Ovary (tissue), 9 donors: ENCODE results near the gene OXTR. TPM values are rescaled to one million over a fixed set of nuclear protein-coding genes. Genes with fewer than 3 reads are reported as not detected.

Experiments
- DNase-seq, 5 donors: peaks; one replicate each; pipeline ENCODE4 v3.0.0-alpha.2; 2019 to 2020
- H3K27ac ChIP-seq, 2 donors: fragments of 200-600 bp; one replicate each; pipeline versions ENCODE4 v1.5.1 to v1.8.0; 2019 to 2022
- H3K27me3 ChIP-seq: fragments of 200-600 bp; one replicate; pipeline ENCODE4 v1.8.0; 2022
- H3K36me3 ChIP-seq: fragments of 200-600 bp; sonication (generic); one replicate; pipeline ENCODE4 v1.5.1; 2019
- H3K4me1 ChIP-seq: one replicate; pipeline ENCODE4 v1.8.1; 2013; ENCODE audit warnings: mild to moderate bottlenecking, moderate library complexity; ENCODE audit not compliant: insufficient read depth
- H3K4me3 ChIP-seq: fragments of 200-600 bp; sonication (generic); one replicate; pipeline ENCODE4 v1.5.1; 2017
- H3K9me3 ChIP-seq, 2 donors: fragments of 200-600 bp in 1 of 2; sonication (generic) in 1 of 2; one replicate each; pipeline versions ENCODE4 v1.5.1 to v1.8.1; 2013 to 2019; ENCODE audit warnings: mild to moderate bottlenecking in 1 of 2, moderate library complexity in 1 of 2
- CTCF ChIP-seq, 3 donors: fragments of 450-650 bp in 2 of 3; fragments of 200-600 bp in 1 of 3; IDR thresholded peaks; one replicate each; pipeline versions ENCODE4 v1.5.1 to v1.8.0; 2016 to 2022; ENCODE audit warnings: antibody characterized with exemption in 3 of 3, mild to moderate bottlenecking in 1 of 3
- EP300 ChIP-seq: sonication (generic); formaldehyde crosslinking; IDR thresholded peaks from one replicate; pipeline ENCODE4 v1.6.1; 2017; ENCODE audit warnings: antibody characterized with exemption
- POLR2A ChIP-seq: fragments of 450-650 bp; IDR thresholded peaks from one replicate; pipeline ENCODE4 v1.6.1; 2017; ENCODE audit warnings: antibody characterized with exemption, mild to moderate bottlenecking, moderate library complexity
- WGBS, 3 donors: extraction: QIAGEN DNeasy Blood & Tissue Kit in 1 of 3; methylation state at CpG; one replicate each; pipeline versions ENCODE4 v1.1.5 to v1.1.7; 2013 to 2017; 5-methylcytosine and 5-hydroxymethylcytosine counted together
- intact Hi-C, 4 donors: fragments of 100-400 bp; cut with DNase I; formaldehyde crosslinking; loops; one replicate each; pipeline versions ENCODE4 v1.11.0 to v1.15.1; 2022 to 2023
- polyA plus RNA-seq, 2 donors: library from polyadenylated mRNA; stranded (reverse); fragments of 200-250 nt in 1 of 2; fragments of 350-450 nt in 1 of 2; fragmentation: Illumina TruSeq in 1 of 2; extraction: RNeasy Lipid Tissue Mini Kit (QIAGEN cat#74804) in 1 of 2; gene quantifications; one replicate each; pipeline ENCODE4 v1.2.3, GENCODE V29; 2013 to 2014
- total RNA-seq, 7 donors: library from RNA; depleted of rRNA in 2 of 7; stranded (reverse); fragments of >200 nt in 2 of 7; fragmentation: NEBNext Ultra II Directional in 3 of 7; extraction: Animal tissue kit (Norgen Biotek cat#: 25700) in 3 of 7; gene quantifications; one replicate each; pipeline versions ENCODE4 v1.1.0 to v1.2.4, GENCODE V29; 2016 to 2023
- donor health status: DM: no; HTN: no; CAD: no; lungs with moderate emphysema.
- donor health status: DM: no; HTN: no; CAD: no.
- donor health status: Bipolar disorder and iron deficiency.
- donor health status: DM: yes; HTN: yes; CAD: no.
- donor health status: DM: no; HTN: no; CAD: no.
- donor health status: DM: yes; HTN: yes; CAD: no.

The OXTR gene
- total and polyA plus RNA-seq, 9 donors = 0.27 to 14.9 (median 2.8) TPM

GRCh38 chr3:8739757-8740504, 29.5 kb downstream of the OXTR start:
- Histone ChIP-seq H3K9me3 (no peaks in the 10 kb centered on the region), H3K4me1 (peaks cover 7% of the 10 kb centered on the region), H3K36me3 (no peaks in the 10 kb centered on the region), H3K27me3 (no peaks in the 10 kb centered on the region), H3K27ac (no peak overlapping the region), H3K4me3 (no peak overlapping the region)
- TF ChIP-seq CTCF (IDR thresholded peaks at IDR 0.05) = no peak
- no peak for TF ChIP-seq POLR2A
- no peak for TF ChIP-seq EP300
- no peak for DNase-seq
- intact Hi-C loops = no loop called here
- 76 to 87% (median 85%) methylated on average over 5 of the region's 5 CpGs for WGBS, 3 donors

GRCh38 chr3:8738639-8739038, 30.8 kb downstream of the OXTR start:
- H3K27ac ChIP-seq = no peak overlapping the region
- no peak overlapping the region for H3K4me3 ChIP-seq
- no peaks in the 10 kb centered on the region for H3K36me3 ChIP-seq
- intact Hi-C loops = no loop called here
- DNase-seq = no peak
- H3K9me3 ChIP-seq = no peaks in the 10 kb centered on the region
- no peaks in the 10 kb centered on the region for H3K27me3 ChIP-seq
- WGBS, 3 donors = 79 to 93% (median 81%) methylated on average over 3 of the region's 3 CpGs
- peaks cover 7% of the 10 kb centered on the region for H3K4me1 ChIP-seq
- TF ChIP-seq CTCF (IDR thresholded peaks at IDR 0.05) (no peak), EP300 (no peak), POLR2A (no peak)

- TF ChIP-seq POLR2A (no peak), EP300 (no peak), CTCF (IDR thresholded peaks at IDR 0.05) (no peak)
- Histone ChIP-seq H3K27ac (no peak overlapping the region), H3K36me3 (no peaks in the 10 kb centered on the region), H3K4me1 (peaks cover 7% of the 10 kb centered on the region), H3K27me3 (no peaks in the 10 kb centered on the region), H3K9me3 (no peaks in the 10 kb centered on the region), H3K4me3 (no peak overlapping the region)
- intact Hi-C loops = no loop called here
- no peak for DNase-seq
Measured at GRCh38 chr3:8737823-8738222, 31.6 kb downstream of the OXTR start.

- peaks cover 7% of the 10 kb centered on the region for H3K4me1 ChIP-seq
- TF ChIP-seq CTCF (IDR thresholded peaks at IDR 0.05) (no peak), POLR2A (no peak), EP300 (no peak)
- H3K9me3 ChIP-seq = no peaks in the 10 kb centered on the region
- WGBS, 3 donors = 86 to 95% (median 90%) methylated on average over 4 of the region's 4 CpGs
- H3K4me3 ChIP-seq = no peak overlapping the region
- no peak for DNase-seq
- H3K27ac ChIP-seq = no peak overlapping the region
- no peaks in the 10 kb centered on the region for H3K27me3 ChIP-seq
- intact Hi-C loops = no loop called here
- H3K36me3 ChIP-seq = no peaks in the 10 kb centered on the region
Measured at GRCh38 chr3:8737301-8737700, 32.1 kb downstream of the OXTR start.
